IMR-90 (cell line): ENCODE results near the gene ENHO. TPM values are rescaled to one million over a fixed set of nuclear protein-coding genes. Genes with fewer than 3 reads are reported as not detected.

Source experiments
- ATAC-seq: fragments of 200-7000 bp; cut with Tn5 transposase; 2 replicates; pipeline ENCODE4 v1.9.1; 2020; ENCODE audit warnings: low read depth, mild to moderate bottlenecking, moderate library complexity
- BruUV-seq: library from RNA; stranded (reverse); fragments of 400-500 nt; replicated peaks from 2 replicates; lab custom pipeline; 2021; lab: Mats Ljungman, UMichigan
- CTCF ChIA-PET: fragments of 300-600 bp; formaldehyde crosslinking; extraction: SDS; loops from one replicate; lab custom pipeline; 2021; ENCODE audit warnings: antibody characterized with exemption; lab: Yijun Ruan, JAX
- POLR2A ChIA-PET: fragments of 300-600 bp; sonication (Branson Sonifier 250); formaldehyde crosslinking; loops from one replicate; lab custom pipeline; 2022; ENCODE audit warnings: antibody characterized with exemption; ENCODE audit not compliant: unreplicated experiment; lab: Charles Lee
- DNase-seq: peaks from one replicate; pipeline ENCODE4 v3.0.0; 2013
- H2AFZ ChIP-seq: replicated peaks from 2 replicates; pipeline ENCODE3; 2013; ENCODE audit warnings: low read length, mild to moderate bottlenecking; ENCODE audit not compliant: poor library complexity
- H2AK5ac ChIP-seq: 2 replicates; pipeline ENCODE4 v1.6.1; 2013; ENCODE audit warnings: low read depth, low read length, inconsistent platforms
- H2AK9ac ChIP-seq: replicated peaks from 2 replicates; pipeline ENCODE3; 2013; ENCODE audit warnings: mild to moderate bottlenecking, low read depth, low read length, moderate library complexity; ENCODE audit not compliant: poor library complexity
- H2BK120ac ChIP-seq: 2 replicates; pipeline ENCODE4 v1.6.1; 2013; ENCODE audit warnings: low read depth, low read length, inconsistent platforms
- H2BK15ac ChIP-seq: 3 replicates; pipeline ENCODE4 v1.6.1; 2013; ENCODE audit warnings: low read depth, low read length, inconsistent platforms
- H2BK20ac ChIP-seq: 2 replicates; pipeline ENCODE4 v1.6.1; 2013; ENCODE audit warnings: low read depth, mild to moderate bottlenecking, inconsistent platforms, low read length, moderate library complexity
- H2BK5ac ChIP-seq: 2 replicates; pipeline ENCODE4 v1.6.1; 2013; ENCODE audit warnings: mild to moderate bottlenecking, low read depth, low read length, inconsistent platforms; ENCODE audit not compliant: poor library complexity, severe bottlenecking
- H3K14ac ChIP-seq: replicated peaks from 2 replicates; pipeline ENCODE4 v1.6.1; 2013; ENCODE audit warnings: low read depth, low read length, inconsistent platforms
- H3K18ac ChIP-seq: 2 replicates; pipeline ENCODE4 v1.6.1; 2013; ENCODE audit warnings: low read depth, low read length, control low read depth
- H3K23ac ChIP-seq: 2 replicates; pipeline ENCODE4 v1.6.1; 2013; ENCODE audit warnings: low read depth, low read length, inconsistent platforms
- H3K27ac ChIP-seq: 2 replicates; pipeline ENCODE4 v1.5.1; 2013; ENCODE audit warnings: mild to moderate bottlenecking, control low read depth, low read length; ENCODE audit not compliant: insufficient read depth
- H3K27me3 ChIP-seq: 2 replicates; pipeline ENCODE4 v1.6.1; 2013; ENCODE audit warnings: low read length; ENCODE audit not compliant: control insufficient read depth, insufficient read depth
- H3K36me3 ChIP-seq: 2 replicates; pipeline ENCODE4 v1.6.1; 2013; ENCODE audit warnings: low read length, mixed read lengths; ENCODE audit not compliant: control insufficient read depth, insufficient read depth
- H3K4ac ChIP-seq: 2 replicates; pipeline ENCODE4 v1.6.1; 2013; ENCODE audit warnings: low read depth, low read length, inconsistent platforms
- H3K4me1 ChIP-seq: 2 replicates; pipeline ENCODE4 v1.6.1; 2013; ENCODE audit warnings: low read length, mixed read lengths; ENCODE audit not compliant: control insufficient read depth, insufficient read depth
- H3K4me2 ChIP-seq: 2 replicates; pipeline ENCODE4 v1.6.1; 2013; ENCODE audit warnings: low read depth, mild to moderate bottlenecking, control low read depth, low read length, moderate library complexity
- H3K4me3 ChIP-seq: 2 replicates; pipeline ENCODE4 v1.5.1; 2013; ENCODE audit warnings: low read depth, mild to moderate bottlenecking, control low read depth, low read length, moderate library complexity; ENCODE audit not compliant: insufficient read depth
- H3K56ac ChIP-seq: 2 replicates; pipeline ENCODE4 v1.6.1; 2013; ENCODE audit warnings: low read length, inconsistent platforms; ENCODE audit not compliant: insufficient read depth; ENCODE audit errors: extremely low read depth
- H3K79me1 ChIP-seq, 2 experiments: 2 replicates each; pipeline ENCODE4 v1.6.1; 2013; ENCODE audit warnings: low read length in 2 of 2, inconsistent platforms in 1 of 2, low read depth in 1 of 2
- H3K9ac ChIP-seq: 2 replicates; pipeline ENCODE4 v1.6.1; 2013; ENCODE audit warnings: low read depth, low read length, control low read depth
- H3K9me1 ChIP-seq: 2 replicates; pipeline ENCODE4 v1.6.1; 2013; ENCODE audit warnings: low read length, inconsistent platforms; ENCODE audit not compliant: insufficient read depth
- H3K9me3 ChIP-seq: 2 replicates; pipeline ENCODE4 v1.6.1; 2013; ENCODE audit warnings: low read length; ENCODE audit not compliant: control insufficient read depth, insufficient read depth
- H4K20me1 ChIP-seq: 2 replicates; pipeline ENCODE4 v1.6.1; 2013; ENCODE audit warnings: low read length, inconsistent platforms; ENCODE audit not compliant: insufficient read depth
- H4K5ac ChIP-seq: 2 replicates; pipeline ENCODE4 v1.6.1; 2013; ENCODE audit warnings: mild to moderate bottlenecking, low read depth, low read length, control low read depth
- H4K8ac ChIP-seq, 2 experiments: 2 replicates each; pipeline ENCODE4 v1.6.1; 2013; ENCODE audit warnings: low read depth in 2 of 2, low read length in 2 of 2, control low read depth in 1 of 2, inconsistent platforms in 1 of 2
- H4K91ac ChIP-seq: 2 replicates; pipeline ENCODE4 v1.6.1; 2013; ENCODE audit warnings: low read depth, low read length, inconsistent platforms; ENCODE audit not compliant: insufficient read depth
- BHLHE40 ChIP-seq: fragments of 150-350 bp; IDR thresholded peaks from 2 replicates; pipeline ENCODE4 v1.6.1; 2016; ENCODE audit warnings: mild to moderate bottlenecking, low read depth, low read length
- CEBPB ChIP-seq: IDR thresholded peaks from 2 replicates; pipeline ENCODE4 v1.6.1; 2012; ENCODE audit warnings: low read depth, low read length, improper control_type of control experiment
- CHD1 ChIP-seq: IDR thresholded peaks from 2 replicates; pipeline ENCODE4 v1.6.1; 2012; ENCODE audit warnings: low read depth, low read length, improper control_type of control experiment
- FOS ChIP-seq: fragments of 150-350 bp; IDR thresholded peaks from 2 replicates; pipeline ENCODE4 v1.6.1; 2016; ENCODE audit warnings: low read depth, low read length
- MAFK ChIP-seq: IDR thresholded peaks from 2 replicates; pipeline ENCODE4 v1.6.1; 2012; ENCODE audit warnings: low read depth, low read length, improper control_type of control experiment
- MAZ ChIP-seq: IDR thresholded peaks from 2 replicates; pipeline ENCODE4 v1.6.1; 2012; ENCODE audit warnings: low read depth, mild to moderate bottlenecking, low read length, improper control_type of control experiment, moderate library complexity, borderline replicate concordance
- MXI1 ChIP-seq: IDR thresholded peaks from 2 replicates; pipeline ENCODE4 v1.6.1; 2012; ENCODE audit warnings: low read depth, mild to moderate bottlenecking, low read length, moderate library complexity, borderline replicate concordance
- NFE2L2 ChIP-seq: fragments of 150-350 bp; IDR thresholded peaks from 2 replicates; pipeline ENCODE4 v1.6.1; 2016; ENCODE audit warnings: low read depth, mild to moderate bottlenecking, low read length
- POLR2A ChIP-seq: IDR thresholded peaks from 2 replicates; pipeline ENCODE4 v1.6.1; 2012; ENCODE audit warnings: mild to moderate bottlenecking, low read depth, low read length
- RAD21 ChIP-seq: IDR thresholded peaks from 2 replicates; pipeline ENCODE4 v1.6.1; 2012; ENCODE audit warnings: low read length, improper control_type of control experiment
- RCOR1 ChIP-seq: IDR thresholded peaks from 2 replicates; pipeline ENCODE4 v1.6.1; 2012; ENCODE audit warnings: mild to moderate bottlenecking, low read length, improper control_type of control experiment; ENCODE audit not compliant: insufficient replicate concordance
- RFX5 ChIP-seq: IDR thresholded peaks from 2 replicates; pipeline ENCODE4 v1.8.0; 2012; ENCODE audit warnings: low read depth, mild to moderate bottlenecking, low read length, moderate library complexity
- WGBS, 2 experiments: methylation state at CpG; one replicate each; pipeline versions ENCODE4 v1.1.5 to v1.1.7; 2013; ENCODE audit warnings: missing lambda C conversion rate in 2 of 2; ENCODE audit not compliant: insufficient read length in 1 of 2; ENCODE audit errors: extremely low coverage in 2 of 2; 5-methylcytosine and 5-hydroxymethylcytosine counted together
- dilution Hi-C: fragments of 300-500 bp; cut with HindIII; formaldehyde crosslinking; loops from one replicate; pipeline ENCODE4 v1.14.3; 2018; ENCODE audit warnings: low sequenced_read_pairs; ENCODE audit not compliant: unreplicated experiment
- in situ Hi-C: fragments of 300-500 bp; cut with MboI; formaldehyde crosslinking; loops from 3 replicates; pipeline ENCODE4 v1.14.3; 2019; ENCODE audit warnings: low sequenced_read_pairs, inconsistent platforms, mixed read lengths
- intact Hi-C: fragments of 100-400 bp; cut with micrococcal nuclease; formaldehyde crosslinking; loops from 2 replicates; pipeline ENCODE4 v1.10.0; 2022
- polyA plus RNA-seq, 3 experiments: library from polyadenylated mRNA; depleted of rRNA; stranded (reverse); fragments of >200 nt; gene quantifications; 2 replicates each; pipeline ENCODE4 v1.2.3, GENCODE V29; 2012; ENCODE audit warnings: low replicate concordance in 1 of 3
- total RNA-seq: library from RNA; depleted of rRNA; stranded (reverse); fragments of >200 nt; gene quantifications from 2 replicates; pipeline ENCODE4 v1.2.3, GENCODE V29; 2012
- TF ChIP-seq, protein P1 (sequence below): fragments of 150-350 bp; IDR thresholded peaks from 2 replicates; pipeline ENCODE4 v1.6.1; 2017; ENCODE audit warnings: mild to moderate bottlenecking, antibody characterized with exemption, low read length, low read depth
- TF ChIP-seq, protein P2 (sequence below): fragments of 150-350 bp; IDR thresholded peaks from 2 replicates; pipeline ENCODE4 v1.6.1; 2016; ENCODE audit warnings: low read depth, mild to moderate bottlenecking, low read length, moderate library complexity, borderline replicate concordance
- TF ChIP-seq, protein P3 (sequence below): conservative IDR thresholded peaks from 2 replicates; pipeline ENCODE4 v1.5.1; 2012; ENCODE audit warnings: mild to moderate bottlenecking, low read depth, low read length, improper control_type of control experiment

ENHO gene
- total and polyA plus RNA-seq, 2 of the 4 experiments (the other 2 are of a cell fraction), result not detected

DNA sequence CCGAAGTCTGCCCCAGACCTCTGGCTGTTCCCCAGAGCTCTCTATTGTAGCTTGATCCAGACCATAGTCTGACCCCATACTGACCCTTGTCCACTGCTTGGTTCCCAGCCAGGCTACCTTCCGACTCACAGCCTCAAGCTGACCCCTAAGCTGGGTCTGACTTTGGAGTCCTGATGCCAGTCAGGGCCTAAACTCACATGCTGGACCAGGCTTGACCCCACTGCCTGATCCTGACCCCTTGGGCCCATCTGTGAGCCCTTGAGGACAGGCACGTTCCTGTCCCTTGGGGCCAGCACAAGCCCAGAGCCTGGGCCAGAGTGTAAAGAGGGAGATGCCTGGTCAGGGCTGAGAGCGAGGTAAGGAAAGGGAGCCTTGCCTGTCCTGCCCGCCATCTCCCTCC lies 32.7 kb upstream of the ENHO start:
- Histone ChIP-seq H4K5ac (no peak overlapping the region), H3K9ac (no peak overlapping the region), H4K8ac (no peak overlapping the region), H3K27ac (no peak overlapping the region), H2BK120ac (no peak overlapping the region), H3K9me3 (no peaks in the 10 kb centered on the region), H2AK9ac (no peak overlapping the region), H3K14ac (no peak overlapping the region), H3K36me3 (no peaks in the 10 kb centered on the region), H3K56ac (no peak overlapping the region), H3K4me1 (peaks cover 8% of the 10 kb centered on the region; the same call in 1 of the 2 replicates), H3K27me3 (peaks cover 65% of the 10 kb centered on the region), H3K4me2 (no peak overlapping the region), H2BK5ac (no peak overlapping the region), H3K18ac (no peak overlapping the region), H2BK15ac (no peak overlapping the region), H3K23ac (no peak overlapping the region), H2AFZ (no peak overlapping the region), H3K4me3 (no peak overlapping the region), H3K9me1 (no peaks in the 10 kb centered on the region), H4K91ac (no peak overlapping the region), H3K4ac (no peak overlapping the region), H3K79me1 (no peaks in the 10 kb centered on the region), H2BK20ac (no peak overlapping the region), H4K20me1 (no peaks in the 10 kb centered on the region), H2AK5ac (no peak overlapping the region)
- dilution Hi-C loops, result no loop called here
- ChIA-PET POLR2A (no interaction called here), CTCF (interaction anchor here (1.3 kb wide), 2 partner anchors 8 to 36 kb away, joined by 3 to 4 read pairs; no protein-coding TSS in a partner anchor)
- in situ Hi-C loops, result no loop called here
- ATAC-seq (no peak), DNase-seq (no peak)
- BruUV-seq, result no TSS peak
- intact Hi-C loops, result no loop called here
- no peak for TF ChIP-seq MAFK
- TF ChIP-seq RCOR1, result no peak
- no peak for TF ChIP-seq CHD1
- TF ChIP-seq, protein P1, sequence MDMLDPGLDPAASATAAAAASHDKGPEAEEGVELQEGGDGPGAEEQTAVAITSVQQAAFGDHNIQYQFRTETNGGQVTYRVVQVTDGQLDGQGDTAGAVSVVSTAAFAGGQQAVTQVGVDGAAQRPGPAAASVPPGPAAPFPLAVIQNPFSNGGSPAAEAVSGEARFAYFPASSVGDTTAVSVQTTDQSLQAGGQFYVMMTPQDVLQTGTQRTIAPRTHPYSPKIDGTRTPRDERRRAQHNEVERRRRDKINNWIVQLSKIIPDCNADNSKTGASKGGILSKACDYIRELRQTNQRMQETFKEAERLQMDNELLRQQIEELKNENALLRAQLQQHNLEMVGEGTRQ, result no peak
- no peak for TF ChIP-seq NFE2L2
- TF ChIP-seq BHLHE40, result no peak
- no peak for TF ChIP-seq FOS
- no peak for TF ChIP-seq POLR2A
- no peak for TF ChIP-seq RFX5
- no peak for TF ChIP-seq MAZ
- TF ChIP-seq RAD21, result no peak
- TF ChIP-seq, protein P2, sequence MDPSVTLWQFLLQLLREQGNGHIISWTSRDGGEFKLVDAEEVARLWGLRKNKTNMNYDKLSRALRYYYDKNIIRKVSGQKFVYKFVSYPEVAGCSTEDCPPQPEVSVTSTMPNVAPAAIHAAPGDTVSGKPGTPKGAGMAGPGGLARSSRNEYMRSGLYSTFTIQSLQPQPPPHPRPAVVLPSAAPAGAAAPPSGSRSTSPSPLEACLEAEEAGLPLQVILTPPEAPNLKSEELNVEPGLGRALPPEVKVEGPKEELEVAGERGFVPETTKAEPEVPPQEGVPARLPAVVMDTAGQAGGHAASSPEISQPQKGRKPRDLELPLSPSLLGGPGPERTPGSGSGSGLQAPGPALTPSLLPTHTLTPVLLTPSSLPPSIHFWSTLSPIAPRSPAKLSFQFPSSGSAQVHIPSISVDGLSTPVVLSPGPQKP, result no peak
- TF ChIP-seq CEBPB, result no peak
- TF ChIP-seq, protein P3, sequence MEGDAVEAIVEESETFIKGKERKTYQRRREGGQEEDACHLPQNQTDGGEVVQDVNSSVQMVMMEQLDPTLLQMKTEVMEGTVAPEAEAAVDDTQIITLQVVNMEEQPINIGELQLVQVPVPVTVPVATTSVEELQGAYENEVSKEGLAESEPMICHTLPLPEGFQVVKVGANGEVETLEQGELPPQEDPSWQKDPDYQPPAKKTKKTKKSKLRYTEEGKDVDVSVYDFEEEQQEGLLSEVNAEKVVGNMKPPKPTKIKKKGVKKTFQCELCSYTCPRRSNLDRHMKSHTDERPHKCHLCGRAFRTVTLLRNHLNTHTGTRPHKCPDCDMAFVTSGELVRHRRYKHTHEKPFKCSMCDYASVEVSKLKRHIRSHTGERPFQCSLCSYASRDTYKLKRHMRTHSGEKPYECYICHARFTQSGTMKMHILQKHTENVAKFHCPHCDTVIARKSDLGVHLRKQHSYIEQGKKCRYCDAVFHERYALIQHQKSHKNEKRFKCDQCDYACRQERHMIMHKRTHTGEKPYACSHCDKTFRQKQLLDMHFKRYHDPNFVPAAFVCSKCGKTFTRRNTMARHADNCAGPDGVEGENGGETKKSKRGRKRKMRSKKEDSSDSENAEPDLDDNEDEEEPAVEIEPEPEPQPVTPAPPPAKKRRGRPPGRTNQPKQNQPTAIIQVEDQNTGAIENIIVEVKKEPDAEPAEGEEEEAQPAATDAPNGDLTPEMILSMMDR, result no peak
- TF ChIP-seq MXI1, result no peak
- WGBS, 2 experiments, result 40% methylated on average over 1 of the region's 5 CpGs; no CpG with 5 or more reads in 1 of the 2 experiments
